WTC11 (cell line): Measurements from ENCODE around the gene RELL1. TPM values are rescaled to one million over a fixed set of nuclear protein-coding genes. Genes with fewer than 3 reads are reported as not detected.

Experiments used
- ATAC-seq: fragments of 200-7000 bp; cut with Tn5 transposase; 2 replicates; pipeline ENCODE4 v1.10.0; 2021; ENCODE audit warnings: mild to moderate bottlenecking, moderate library complexity
- CTCF ChIA-PET: fragments of 300-600 bp; sonication (Branson Sonifier 250); formaldehyde crosslinking; loops from one replicate; lab custom pipeline; 2021; ENCODE audit warnings: antibody characterized with exemption; lab: Charles Lee
- POLR2A ChIA-PET: fragments of 350-600 bp; sonication (Branson Sonifier 250); formaldehyde crosslinking; loops from one replicate; lab custom pipeline; 2021; ENCODE audit warnings: antibody characterized with exemption; lab: Charles Lee
- DNase-seq: peaks from one replicate; pipeline ENCODE4 v3.0.0; 2021; ENCODE audit warnings: low spot score
- H3K27ac Mint-ChIP-seq: 2 replicates; pipeline ENCODE4 v1.8.0; 2021; ENCODE audit warnings: mixed read lengths
- H3K27me3 Mint-ChIP-seq: 2 replicates; pipeline ENCODE4 v1.8.0; 2021; ENCODE audit warnings: low read depth, mild to moderate bottlenecking, moderate library complexity, mixed read lengths
- H3K36me3 Mint-ChIP-seq: 2 replicates; pipeline ENCODE4 v1.8.0; 2021; ENCODE audit warnings: mixed read lengths
- H3K4me1 Mint-ChIP-seq: 2 replicates; pipeline ENCODE4 v1.8.0; 2022; ENCODE audit warnings: mixed read lengths
- H3K4me3 Mint-ChIP-seq: 2 replicates; pipeline ENCODE4 v1.8.0; 2021; ENCODE audit warnings: mild to moderate bottlenecking, moderate library complexity, mixed read lengths
- H3K9me3 Mint-ChIP-seq: 2 replicates; pipeline ENCODE4 v1.8.0; 2021; ENCODE audit warnings: mixed read lengths
- CREB1 ChIP-seq: sonication (generic); formaldehyde crosslinking; IDR thresholded peaks from 2 replicates; pipeline ENCODE4 v1.8.0; 2023; ENCODE audit warnings: mild to moderate bottlenecking, missing genetic modification reagents
- CREM ChIP-seq: sonication (generic); formaldehyde crosslinking; IDR thresholded peaks from 2 replicates; pipeline ENCODE4 v1.8.1; 2022; ENCODE audit warnings: mild to moderate bottlenecking, missing genetic modification reagents, moderate library complexity
- EMX1 ChIP-seq: fragments of 250-450 bp; sonication (Bioruptor Pico); IDR thresholded peaks from 2 replicates; pipeline ENCODE4 v1.8.0; 2021; ENCODE audit warnings: mild to moderate bottlenecking
- ERG ChIP-seq: fragments of 250-450 bp; sonication (Bioruptor Pico); IDR thresholded peaks from 2 replicates; pipeline ENCODE4 v1.8.0; 2021; ENCODE audit warnings: mild to moderate bottlenecking
- ESRRA ChIP-seq: sonication (generic); formaldehyde crosslinking; IDR thresholded peaks from 2 replicates; pipeline ENCODE4 v1.8.1; 2022; ENCODE audit warnings: mild to moderate bottlenecking, missing genetic modification reagents, borderline replicate concordance
- GABPB1 ChIP-seq: sonication (generic); formaldehyde crosslinking; IDR thresholded peaks from 2 replicates; pipeline ENCODE4 v1.8.1; 2023; ENCODE audit warnings: mild to moderate bottlenecking, missing genetic modification reagents
- HMGA2 ChIP-seq: fragments of 250-450 bp; sonication (Bioruptor Pico); IDR thresholded peaks from 2 replicates; pipeline ENCODE4 v1.4.0; 2021; ENCODE audit warnings: mild to moderate bottlenecking, moderate library complexity
- NFYB ChIP-seq: sonication (generic); formaldehyde crosslinking; conservative IDR thresholded peaks from 2 replicates; pipeline ENCODE4 v1.8.0; 2022; ENCODE audit warnings: low read depth, missing genetic modification reagents
- NR1H2 ChIP-seq: sonication (generic); formaldehyde crosslinking; IDR thresholded peaks from 2 replicates; pipeline ENCODE4 v1.9.0; 2021; ENCODE audit warnings: mild to moderate bottlenecking, moderate library complexity, missing genetic modification reagents
- OVOL2 ChIP-seq: fragments of 250-450 bp; sonication (Bioruptor Pico); IDR thresholded peaks from 2 replicates; pipeline ENCODE4 v1.9.0; 2021; ENCODE audit warnings: mild to moderate bottlenecking, borderline replicate concordance
- SMAD4 ChIP-seq: sonication (generic); formaldehyde crosslinking; IDR thresholded peaks from 2 replicates; pipeline ENCODE4 v1.8.0; 2022; ENCODE audit warnings: mild to moderate bottlenecking, missing genetic modification reagents
- TCF7 ChIP-seq: sonication (generic); formaldehyde crosslinking; IDR thresholded peaks from 2 replicates; pipeline ENCODE4 v1.8.0; 2022; ENCODE audit warnings: mild to moderate bottlenecking, low read depth, missing genetic modification reagents, moderate library complexity
- TEAD4 ChIP-seq: sonication (generic); formaldehyde crosslinking; IDR thresholded peaks from 2 replicates; pipeline ENCODE4 v1.8.0; 2022; ENCODE audit warnings: mild to moderate bottlenecking, missing genetic modification reagents
- TP53 ChIP-seq: sonication (generic); formaldehyde crosslinking; IDR thresholded peaks from 2 replicates; pipeline ENCODE4 v1.8.1; 2023; ENCODE audit warnings: mild to moderate bottlenecking, missing genetic modification reagents
- ZBTB21 ChIP-seq: sonication (generic); formaldehyde crosslinking; IDR thresholded peaks from 2 replicates; pipeline ENCODE4 v1.8.1; 2023; ENCODE audit warnings: mild to moderate bottlenecking, missing genetic modification reagents, borderline replicate concordance
- ZNF138 ChIP-seq: sonication (generic); formaldehyde crosslinking; conservative IDR thresholded peaks from 2 replicates; pipeline ENCODE4 v1.8.1; 2022; ENCODE audit warnings: mild to moderate bottlenecking, moderate library complexity, missing genetic modification reagents
- ZNF219 ChIP-seq: sonication (generic); formaldehyde crosslinking; IDR thresholded peaks from 2 replicates; pipeline ENCODE4 v1.8.0; 2023; ENCODE audit warnings: missing genetic modification reagents, mild to moderate bottlenecking, borderline replicate concordance
- ZNF317 ChIP-seq: sonication (generic); formaldehyde crosslinking; IDR thresholded peaks from 2 replicates; pipeline ENCODE4 v1.8.1; 2023; ENCODE audit warnings: low read depth, mild to moderate bottlenecking, moderate library complexity, missing genetic modification reagents, borderline replicate concordance
- ZNF396 ChIP-seq: fragments of 250-450 bp; sonication (Bioruptor Pico); IDR thresholded peaks from 2 replicates; pipeline ENCODE4 v1.8.0; 2021; ENCODE audit warnings: mild to moderate bottlenecking, moderate library complexity, borderline replicate concordance
- ZNF532 ChIP-seq: fragments of 250-450 bp; sonication (Bioruptor Pico); IDR thresholded peaks from 2 replicates; pipeline ENCODE4 v1.9.0; 2021; ENCODE audit warnings: mild to moderate bottlenecking, borderline replicate concordance
- total RNA-seq: library from RNA; stranded (reverse); gene quantifications from 3 replicates; pipeline ENCODE4 v1.2.3, GENCODE V29; 2021
- TF ChIP-seq, protein P1 (sequence below): sonication (generic); formaldehyde crosslinking; IDR thresholded peaks from 2 replicates; pipeline ENCODE4 v1.8.1; 2023; ENCODE audit warnings: mild to moderate bottlenecking, missing genetic modification reagents, moderate library complexity
- TF ChIP-seq, protein P2 (sequence below): sonication (generic); formaldehyde crosslinking; IDR thresholded peaks from 2 replicates; pipeline ENCODE4 v1.8.1; 2022; ENCODE audit warnings: low read depth, missing genetic modification reagents, borderline replicate concordance

Gene RELL1
- total RNA-seq, 1 experiment from 2014 or later = 14.4 TPM

GRCh38 chr4:37721995-37722638 lies 35.9 kb upstream of the RELL1 start (continued):
- TF ChIP-seq ERG (CRISPR knock-in tag) (no peak), HMGA2 (CRISPR knock-in tag) (no peak), ZBTB21 (CRISPR knock-in tag) (no peak), ZNF317 (CRISPR knock-in tag) (no peak), EMX1 (CRISPR knock-in tag) (no peak), TEAD4 (no peak), SMAD4 (CRISPR knock-in tag) (no peak), TP53 (no peak), ZNF396 (CRISPR knock-in tag) (no peak), CREM (no peak), OVOL2 (CRISPR knock-in tag) (no peak), NR1H2 (CRISPR knock-in tag) (no peak), ZNF219 (CRISPR knock-in tag) (no peak), NFYB (CRISPR knock-in tag) (no peak), GABPB1 (CRISPR knock-in tag) (no peak)
- TF ChIP-seq, protein P1, sequence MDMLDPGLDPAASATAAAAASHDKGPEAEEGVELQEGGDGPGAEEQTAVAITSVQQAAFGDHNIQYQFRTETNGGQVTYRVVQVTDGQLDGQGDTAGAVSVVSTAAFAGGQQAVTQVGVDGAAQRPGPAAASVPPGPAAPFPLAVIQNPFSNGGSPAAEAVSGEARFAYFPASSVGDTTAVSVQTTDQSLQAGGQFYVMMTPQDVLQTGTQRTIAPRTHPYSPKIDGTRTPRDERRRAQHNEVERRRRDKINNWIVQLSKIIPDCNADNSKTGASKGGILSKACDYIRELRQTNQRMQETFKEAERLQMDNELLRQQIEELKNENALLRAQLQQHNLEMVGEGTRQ = no peak

GRCh38 chr4:37719021-37719420 lies 32.8 kb upstream of the RELL1 start:
- Mint-ChIP-seq H3K27me3 (no peaks in the 10 kb centered on the region), H3K4me3 (no peak overlapping the region), H3K4me1 (peaks cover 6% of the 10 kb centered on the region), H3K9me3 (peaks cover 8% of the 10 kb centered on the region), H3K36me3 (no peaks in the 10 kb centered on the region), H3K27ac (no peak overlapping the region)
- DNase-seq (no peak), ATAC-seq (no peak)
- no peak for TF ChIP-seq CREB1 (CRISPR knock-in tag)
- TF ChIP-seq ZNF138 (CRISPR knock-in tag) = no peak
- no peak for TF ChIP-seq ESRRA
- TF ChIP-seq ZNF532 (CRISPR knock-in tag) = no peak
- TF ChIP-seq TCF7 = no peak
- TF ChIP-seq, protein P2, sequence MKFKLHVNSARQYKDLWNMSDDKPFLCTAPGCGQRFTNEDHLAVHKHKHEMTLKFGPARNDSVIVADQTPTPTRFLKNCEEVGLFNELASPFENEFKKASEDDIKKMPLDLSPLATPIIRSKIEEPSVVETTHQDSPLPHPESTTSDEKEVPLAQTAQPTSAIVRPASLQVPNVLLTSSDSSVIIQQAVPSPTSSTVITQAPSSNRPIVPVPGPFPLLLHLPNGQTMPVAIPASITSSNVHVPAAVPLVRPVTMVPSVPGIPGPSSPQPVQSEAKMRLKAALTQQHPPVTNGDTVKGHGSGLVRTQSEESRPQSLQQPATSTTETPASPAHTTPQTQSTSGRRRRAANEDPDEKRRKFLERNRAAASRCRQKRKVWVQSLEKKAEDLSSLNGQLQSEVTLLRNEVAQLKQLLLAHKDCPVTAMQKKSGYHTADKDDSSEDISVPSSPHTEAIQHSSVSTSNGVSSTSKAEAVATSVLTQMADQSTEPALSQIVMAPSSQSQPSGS (CRISPR knock-in tag) = no peak
- no peak for TF ChIP-seq EMX1 (CRISPR knock-in tag)
- TF ChIP-seq, protein P1 = no peak
- ChIA-PET POLR2A (interaction anchor here (0.6 to 1.0 kb wide), 2 partner anchors 19 to 20 kb away, joined by 3 to 6 read pairs; no protein-coding TSS in a partner anchor), CTCF (interaction anchor here (0.8 kb wide), 1 partner anchor 266 kb away, joined by 5 read pairs; no protein-coding TSS in a partner anchor)
